Lower leg skin (tissue), 4 donors: Measurements from ENCODE around the gene KCNC1. TPM values are rescaled to one million over a fixed set of nuclear protein-coding genes. Genes with fewer than 3 reads are reported as not detected.

Experiments used
- DNase-seq, 2 donors: peaks; one replicate each; pipeline ENCODE4 v3.0.0-alpha.2; 2019; ENCODE audit warnings: low spot score in 2 of 2
- H3K4me3 ChIP-seq: fragments of 200-600 bp; sonication (generic); 2 replicates; pipeline ENCODE4 v1.5.1; 2017; ENCODE audit warnings: mild to moderate bottlenecking, low read depth; ENCODE audit not compliant: poor library complexity, severe bottlenecking
- POLR2A ChIP-seq, 2 donors: fragments of 450-650 bp; IDR thresholded peaks; one replicate each; pipeline ENCODE4 v1.6.1; 2016 to 2017; ENCODE audit warnings: antibody characterized with exemption in 2 of 2, mild to moderate bottlenecking in 1 of 2, moderate library complexity in 1 of 2
- WGBS, 2 donors: methylation state at CpG; one replicate each; pipeline ENCODE4 v1.1.5; 2018; 5-methylcytosine and 5-hydroxymethylcytosine counted together
- intact Hi-C: fragments of 100-400 bp; cut with DNase I; formaldehyde crosslinking; loops from one replicate; pipeline ENCODE4 v1.15.0; 2023; ENCODE audit warnings: low total_unique reads
- total RNA-seq, 4 donors: library from RNA; depleted of rRNA; stranded (reverse); fragments of >200 nt; gene quantifications; one replicate each; pipeline ENCODE4 v1.1.0, GENCODE V29; 2016
- TF ChIP-seq, protein P1 (sequence below), 3 donors: fragments of 450-650 bp; IDR thresholded peaks; one replicate each; pipeline ENCODE4 v1.5.1; 2016; ENCODE audit warnings: antibody characterized with exemption in 3 of 3, mild to moderate bottlenecking in 3 of 3, moderate library complexity in 2 of 3

KCNC1 gene
- under 1 TPM in 1 of 4 donors, not detected in 3; 0.06 TPM for total RNA-seq

DNA sequence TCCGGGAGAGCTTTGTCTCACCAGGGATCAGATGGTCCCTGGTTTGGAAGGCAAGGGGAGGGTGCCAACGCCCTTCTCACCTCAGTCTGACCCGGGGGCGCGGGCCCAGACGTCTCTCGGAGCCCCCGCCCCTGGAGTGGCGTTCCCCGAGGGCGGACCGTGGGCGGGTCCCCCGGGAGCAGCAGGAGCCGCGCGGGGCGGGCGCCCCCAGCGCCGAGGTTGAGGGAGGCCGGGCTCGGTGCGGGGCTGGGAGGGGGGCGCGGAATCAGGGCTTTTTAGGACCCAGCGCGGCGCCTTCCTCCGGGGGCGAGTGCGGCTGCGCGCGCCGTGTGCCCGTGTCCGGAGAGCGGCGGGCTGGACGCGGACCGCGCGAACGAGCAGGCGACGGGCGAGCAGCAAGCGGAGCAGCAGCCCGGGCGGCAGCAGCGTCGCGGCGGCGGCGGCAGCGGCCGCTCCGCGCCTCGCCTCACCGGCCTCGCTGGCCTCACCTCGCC is at the start of gene KCNC1:
TSS of gene KCNC1 (plus strand) at position 364 of the 494 bp plus-strand sequence. CDS start 1,222 bp downstream, outside the sequence.
- 0 to 6% methylated on average over 3 to 48 of the region's 66 CpGs for WGBS, 2 donors
- H3K4me3 ChIP-seq = no peak within 1 kb of the TSS
- intact Hi-C loops = no loop called here
- no peak for DNase-seq
- no peak for TF ChIP-seq POLR2A (IDR thresholded peaks at IDR 0.05)
- TF ChIP-seq, protein P1, sequence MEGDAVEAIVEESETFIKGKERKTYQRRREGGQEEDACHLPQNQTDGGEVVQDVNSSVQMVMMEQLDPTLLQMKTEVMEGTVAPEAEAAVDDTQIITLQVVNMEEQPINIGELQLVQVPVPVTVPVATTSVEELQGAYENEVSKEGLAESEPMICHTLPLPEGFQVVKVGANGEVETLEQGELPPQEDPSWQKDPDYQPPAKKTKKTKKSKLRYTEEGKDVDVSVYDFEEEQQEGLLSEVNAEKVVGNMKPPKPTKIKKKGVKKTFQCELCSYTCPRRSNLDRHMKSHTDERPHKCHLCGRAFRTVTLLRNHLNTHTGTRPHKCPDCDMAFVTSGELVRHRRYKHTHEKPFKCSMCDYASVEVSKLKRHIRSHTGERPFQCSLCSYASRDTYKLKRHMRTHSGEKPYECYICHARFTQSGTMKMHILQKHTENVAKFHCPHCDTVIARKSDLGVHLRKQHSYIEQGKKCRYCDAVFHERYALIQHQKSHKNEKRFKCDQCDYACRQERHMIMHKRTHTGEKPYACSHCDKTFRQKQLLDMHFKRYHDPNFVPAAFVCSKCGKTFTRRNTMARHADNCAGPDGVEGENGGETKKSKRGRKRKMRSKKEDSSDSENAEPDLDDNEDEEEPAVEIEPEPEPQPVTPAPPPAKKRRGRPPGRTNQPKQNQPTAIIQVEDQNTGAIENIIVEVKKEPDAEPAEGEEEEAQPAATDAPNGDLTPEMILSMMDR (IDR thresholded peaks at IDR 0.05) = no peak

DNA sequence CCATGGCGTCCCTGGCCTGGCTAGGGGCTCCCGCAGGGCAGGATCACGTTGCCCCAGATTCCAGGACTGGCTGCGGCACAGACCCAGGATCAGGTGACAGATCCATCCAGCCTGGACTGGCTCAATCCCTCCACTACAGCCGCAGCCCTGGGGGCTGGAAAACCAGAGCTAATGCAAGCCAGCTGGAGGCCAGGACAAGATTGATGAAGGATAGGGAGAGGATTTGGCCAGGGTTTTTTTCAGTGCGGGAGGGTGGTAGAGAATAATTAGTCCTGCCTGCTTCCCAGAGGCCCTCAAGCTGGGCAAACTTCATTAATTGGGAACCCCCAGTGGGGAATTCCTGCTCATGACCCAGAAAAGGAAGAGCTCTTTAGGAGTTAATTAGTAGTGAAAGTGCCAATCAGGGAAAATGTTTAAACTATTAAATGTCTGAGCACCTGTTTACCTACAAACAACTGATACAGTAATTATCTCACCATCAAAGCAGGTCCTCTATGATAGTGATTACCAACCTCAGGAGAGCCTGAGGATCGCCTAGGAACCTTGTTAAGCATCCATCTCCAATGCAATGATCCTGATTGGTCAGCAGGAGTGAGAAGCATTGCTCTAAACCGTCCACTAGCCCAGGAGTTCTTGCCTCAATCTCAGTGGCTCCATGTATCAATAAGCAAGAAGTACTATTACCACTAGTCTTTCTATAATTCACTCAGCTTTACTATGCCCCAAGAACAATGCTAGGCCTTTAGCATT is 48.2 kb upstream of the KCNC1 start:
- 36 to 45% methylated on average over 7 of the region's 8 CpGs for WGBS, 2 donors
- DNase-seq = no peak
- intact Hi-C loops = loop anchor here (10.0 kb wide), 1 partner anchor 462 kb away; no protein-coding TSS in a partner anchor
- no peak for TF ChIP-seq POLR2A (IDR thresholded peaks at IDR 0.05)
- TF ChIP-seq, protein P1 (IDR thresholded peaks at IDR 0.05) = no peak
- no peak overlapping the region for H3K4me3 ChIP-seq

DNA sequence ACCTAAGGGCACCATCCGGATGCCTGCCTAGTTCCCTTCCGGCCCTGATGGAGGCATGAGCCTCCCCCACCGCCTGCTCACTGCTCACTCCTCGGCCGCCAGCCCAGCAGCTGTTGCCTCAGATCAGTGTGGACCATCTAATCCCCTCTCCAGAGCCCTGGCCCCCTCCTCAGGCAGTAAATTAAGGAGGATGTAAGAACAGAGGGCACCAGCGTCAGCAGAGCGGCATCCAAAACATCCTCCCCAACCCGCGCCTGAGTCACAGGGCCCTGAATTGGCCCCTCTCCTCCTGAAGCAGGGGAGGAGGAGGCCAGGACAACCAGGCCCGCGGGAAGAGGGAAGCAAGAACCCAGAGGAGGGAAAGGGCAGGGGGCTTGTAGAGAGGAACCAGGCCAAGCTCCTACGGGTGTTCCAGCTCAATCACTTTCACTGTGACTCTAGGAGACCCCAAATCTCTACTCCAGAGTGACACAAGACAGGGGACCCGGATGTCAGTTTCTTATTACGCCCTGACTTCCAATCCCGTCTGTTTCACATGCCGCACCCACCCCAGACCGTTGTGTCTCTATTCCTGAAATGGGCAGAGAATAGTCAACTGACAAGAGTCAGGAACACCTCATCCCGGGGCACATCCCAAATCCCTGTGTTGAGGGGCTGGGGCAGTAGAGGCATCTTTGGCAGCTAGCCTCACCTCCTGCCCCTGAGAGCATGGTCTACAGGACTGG is 46.5 kb upstream of the KCNC1 start:
- intact Hi-C loops = loop anchor here (10.0 kb wide), 1 partner anchor 463 kb away; no protein-coding TSS in a partner anchor
- H3K4me3 ChIP-seq = no peak overlapping the region
- no peak for DNase-seq
- TF ChIP-seq POLR2A (IDR thresholded peaks at IDR 0.05) = no peak
- TF ChIP-seq, protein P1 (IDR thresholded peaks at IDR 0.05) = no peak
- 84 to 85% methylated on average over 18 of the region's 18 CpGs for WGBS, 2 donors

DNA sequence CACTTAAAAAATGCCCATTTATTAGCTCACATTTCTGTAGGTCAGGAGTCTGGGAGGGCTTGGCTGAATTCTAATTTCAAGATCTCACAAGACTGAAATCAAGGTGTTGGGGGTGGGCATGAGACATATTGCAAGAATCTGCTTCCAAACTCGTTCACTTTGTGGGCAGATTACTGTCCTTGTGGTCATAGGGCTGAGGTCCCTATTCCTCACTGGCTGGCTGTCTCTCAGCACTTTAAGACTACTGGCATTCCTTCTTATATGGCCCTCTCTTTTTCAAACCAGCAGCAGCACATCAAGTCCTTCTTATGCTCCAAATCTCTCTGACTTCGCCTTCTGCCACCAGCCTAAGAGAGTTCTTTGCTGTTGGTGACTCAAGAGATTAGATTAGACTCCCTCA is 43.0 kb upstream of the KCNC1 start:
- intact Hi-C loops = no loop called here
- WGBS, 2 donors = 70 to 74% methylated on average over 2 of the region's 2 CpGs
- TF ChIP-seq POLR2A (IDR thresholded peaks at IDR 0.05) = no peak
- TF ChIP-seq, protein P1 (IDR thresholded peaks at IDR 0.05) = no peak
- DNase-seq = no peak
- H3K4me3 ChIP-seq = no peak overlapping the region

DNA sequence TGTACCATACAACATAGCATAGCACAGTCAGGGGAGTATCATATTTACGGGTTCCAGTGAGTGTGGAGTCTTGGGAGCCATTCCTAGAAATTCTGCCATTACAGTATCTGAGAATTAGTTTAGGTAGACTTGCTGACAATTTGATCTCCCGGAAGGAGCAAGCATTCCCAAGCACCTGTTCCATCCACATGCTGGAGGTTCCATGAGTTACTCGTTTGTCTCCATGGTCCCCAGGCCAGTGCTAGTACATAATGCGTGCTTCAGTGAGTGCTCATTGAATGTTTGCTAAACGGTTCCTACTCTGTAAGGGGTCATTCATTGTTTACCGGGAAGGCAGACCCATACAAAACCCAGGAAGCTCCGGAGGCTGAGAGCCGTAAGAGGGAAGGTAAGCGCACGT is 42.6 kb upstream of the KCNC1 start:
- intact Hi-C loops = no loop called here
- DNase-seq = no peak
- no peak overlapping the region for H3K4me3 ChIP-seq
- no peak for TF ChIP-seq POLR2A (IDR thresholded peaks at IDR 0.05)
- TF ChIP-seq, protein P1 (IDR thresholded peaks at IDR 0.05) = no peak
- WGBS, 2 donors = 62 to 67% methylated on average over 10 of the region's 10 CpGs
